NCI-H1694 treated with DMSO at 0.1 percent for 48 hours (cell line): Measurements from ENCODE around the gene NDUFS5.
"Not testable (repeated sequence)": the region's sequence is repeated elsewhere in the genome, so short reads cannot be mapped to it uniquely, and the experiment has no call there.

Experiments used
- DNase-seq: peaks from one replicate; lab custom pipeline; 2025; lab: John Stamatoyannopoulos, UW

Gene NDUFS5

GRCh38 chr1:39026051-39026865 lies at the start of gene NDUFS5:
Gene NDUFS5, plus strand, starts transcription at chr1:39026350. Its CDS starts 2,375 bp downstream, at chr1:39028725.
- peak; percentile 76 for DNase-seq

- not testable (repeated sequence) for DNase-seq
These were observed 48.5 kb upstream of the NDUFS5 start for GRCh38 chr1:38977399-38978244.

- not testable (repeated sequence) for DNase-seq
These were observed 48.0 kb upstream of the NDUFS5 start for GRCh38 chr1:38978245-38978542.

GRCh38 chr1:38979380-38979779 lies 46.8 kb upstream of the NDUFS5 start:
- not testable (repeated sequence) for DNase-seq

- no peak for DNase-seq
These were observed 36.2 kb upstream of the NDUFS5 start for GRCh38 chr1:38989979-38990378.

DNA sequence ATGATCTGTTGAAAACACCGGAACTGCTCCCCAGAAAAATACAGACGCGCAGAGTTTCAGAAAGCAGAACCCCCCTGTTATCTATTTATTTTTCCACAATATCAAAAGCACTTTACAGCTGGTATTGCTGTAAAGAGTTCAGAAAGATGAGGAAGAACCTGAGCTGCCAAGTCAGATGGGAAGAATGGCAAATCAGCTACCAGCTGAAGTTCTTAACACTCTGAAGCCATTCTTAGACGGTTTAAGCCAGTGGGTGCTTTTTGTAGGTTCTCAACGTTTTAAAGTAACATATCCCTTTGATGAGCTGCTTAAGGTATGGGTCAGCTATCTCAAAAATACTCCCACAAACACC lies 35.8 kb upstream of the NDUFS5 start:
- no peak for DNase-seq

DNA sequence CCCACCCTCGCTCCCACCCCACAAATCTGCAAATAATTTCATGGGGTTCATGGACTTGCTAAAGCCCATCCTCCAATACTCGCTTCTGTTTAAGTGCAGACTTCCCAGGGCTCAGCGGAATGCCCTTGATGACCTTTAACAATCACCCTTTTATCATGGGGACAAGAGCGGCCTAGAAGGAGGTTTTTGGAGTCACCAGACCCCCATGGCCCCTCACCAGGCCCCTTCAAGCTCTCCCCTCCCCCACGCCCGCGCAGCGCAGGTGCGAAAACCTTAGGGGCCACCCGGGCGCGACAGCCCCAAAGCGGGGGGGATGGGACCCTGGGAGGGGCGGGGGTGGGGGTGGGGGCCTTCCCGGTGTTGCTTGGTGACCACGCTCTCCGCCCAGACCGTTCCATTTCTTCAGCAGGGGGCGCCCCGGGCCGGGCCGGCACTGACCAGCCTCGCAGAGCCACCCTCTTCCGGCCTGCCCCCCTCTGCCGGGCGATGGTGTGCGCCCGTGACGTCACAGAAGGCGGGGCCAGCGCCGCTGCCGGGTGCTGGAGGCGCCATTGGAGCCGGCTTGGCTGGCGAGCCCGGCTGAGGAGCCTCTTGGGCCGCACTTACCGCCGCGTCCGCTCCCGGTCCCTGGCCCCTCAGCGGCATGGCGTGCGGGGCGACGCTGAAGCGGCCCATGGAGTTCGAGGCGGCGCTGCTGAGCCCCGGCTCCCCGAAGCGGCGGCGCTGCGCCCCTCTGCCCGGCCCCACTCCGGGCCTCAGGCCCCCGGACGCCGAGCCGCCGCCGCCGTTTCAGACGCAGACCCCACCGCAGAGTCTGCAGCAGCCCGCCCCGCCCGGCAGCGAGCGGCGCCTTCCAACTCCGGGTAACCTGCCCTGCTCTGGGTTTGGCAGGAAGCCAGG lies 35.2 kb upstream of the NDUFS5 start, which contains the start of gene AKIRIN1:
Gene AKIRIN1, plus strand, starts transcription at position 539 of the 900 bp plus-strand sequence. Its CDS starts 105 bp downstream, at position 644.
- peak; percentile 75 for DNase-seq

DNA sequence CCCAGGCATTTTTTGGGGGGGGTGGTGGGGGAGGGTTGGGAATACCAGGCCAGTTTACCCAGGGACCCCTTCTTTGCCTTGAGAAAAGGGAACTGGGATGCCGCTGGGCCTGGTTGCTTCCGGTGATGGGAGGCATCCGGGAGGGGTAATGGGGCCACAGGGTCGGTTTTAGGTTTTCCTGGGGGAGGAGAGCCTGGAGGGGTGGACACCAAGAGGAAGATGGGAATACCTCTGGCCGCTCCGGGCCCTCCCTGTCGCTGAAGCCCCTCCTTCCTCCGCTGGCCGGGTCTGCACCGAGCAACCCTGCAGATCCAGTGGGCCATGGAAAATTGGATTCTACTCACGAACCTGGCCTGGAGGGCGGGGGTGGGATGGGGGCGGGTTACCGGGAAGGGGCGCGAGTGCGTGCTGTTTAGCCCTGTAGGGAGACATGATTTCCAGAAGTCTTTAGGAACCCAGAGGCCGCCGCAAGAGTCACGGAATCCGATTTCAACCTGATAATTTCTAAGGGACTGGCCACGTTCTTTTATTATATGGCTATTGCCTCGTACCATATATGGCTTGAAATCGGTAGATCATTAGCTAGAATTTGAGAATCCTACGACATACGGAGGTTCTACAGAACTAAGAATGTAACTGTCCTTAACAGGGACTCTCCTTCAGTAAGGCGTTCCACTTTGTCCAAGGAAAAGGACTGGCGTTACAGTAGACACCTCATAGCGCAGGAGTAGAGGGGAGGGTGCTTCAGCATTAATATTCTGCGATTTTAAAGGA lies 34.3 kb upstream of the NDUFS5 start:
- no peak for DNase-seq

GRCh38 chr1:38992412-38993111 lies 33.6 kb upstream of the NDUFS5 start:
- DNase-seq = no peak

GRCh38 chr1:38994196-38994595 lies 32.0 kb upstream of the NDUFS5 start:
- DNase-seq = no peak

GRCh38 chr1:38997034-38997900 lies 28.9 kb upstream of the NDUFS5 start:
- DNase-seq = no peak

DNA sequence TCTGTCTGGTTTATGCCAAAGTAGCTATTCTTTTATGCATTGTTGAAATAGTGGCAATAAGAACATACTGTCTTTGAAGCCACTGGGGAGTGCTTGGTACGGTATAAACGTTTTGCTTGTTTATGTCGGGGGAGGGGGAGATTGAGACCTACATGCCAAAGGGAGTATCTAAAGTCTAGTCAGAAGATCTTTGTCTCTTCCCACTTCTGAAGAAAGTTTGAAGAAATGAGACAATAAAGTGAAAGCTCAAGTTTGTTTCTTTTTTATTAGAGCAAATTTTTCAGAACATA lies 28.3 kb upstream of the NDUFS5 start:
- DNase-seq = no peak

DNA sequence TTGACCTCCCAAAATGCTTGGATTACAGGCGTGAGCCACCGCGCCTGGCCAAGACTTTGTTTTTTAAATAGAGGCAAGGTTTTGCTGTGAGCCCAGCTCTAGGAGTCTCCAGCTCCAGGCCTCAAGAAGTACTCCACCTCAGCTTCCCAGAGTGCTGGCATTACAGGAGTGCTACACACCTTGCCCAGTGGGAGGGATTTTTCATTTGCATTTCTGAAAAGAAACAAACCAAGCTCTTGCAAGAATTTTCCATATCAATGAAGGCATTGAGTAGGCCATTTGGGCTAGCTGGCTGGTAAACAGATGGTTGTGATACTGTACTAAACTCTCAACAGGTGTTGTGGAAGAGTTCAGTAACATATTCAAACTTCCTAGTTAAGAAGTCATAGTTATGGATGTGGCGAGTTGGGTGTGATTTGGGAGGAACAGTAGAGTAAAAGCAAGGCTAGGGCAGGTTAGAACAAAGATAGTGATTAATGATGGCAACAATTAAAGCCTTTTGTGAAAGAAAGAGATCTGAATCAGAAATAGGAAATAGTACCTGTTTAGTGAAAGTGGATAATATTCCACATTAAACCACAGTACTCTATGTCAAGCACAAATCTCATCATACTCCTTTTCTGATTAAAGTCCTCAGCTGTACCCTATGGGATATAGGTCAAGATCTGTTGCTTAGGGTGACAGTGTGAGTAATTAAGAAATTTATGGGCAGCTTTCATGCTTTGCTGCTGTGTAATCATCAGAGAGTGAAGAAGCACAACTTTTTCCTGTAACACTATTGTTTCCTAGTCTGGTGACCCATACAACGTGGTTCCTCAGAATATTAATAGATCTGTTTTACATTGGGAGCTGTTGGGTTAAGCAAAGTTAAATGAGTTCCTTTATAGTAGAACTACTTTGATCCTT lies 24.4 kb upstream of the NDUFS5 start:
- DNase-seq = no peak

DNA sequence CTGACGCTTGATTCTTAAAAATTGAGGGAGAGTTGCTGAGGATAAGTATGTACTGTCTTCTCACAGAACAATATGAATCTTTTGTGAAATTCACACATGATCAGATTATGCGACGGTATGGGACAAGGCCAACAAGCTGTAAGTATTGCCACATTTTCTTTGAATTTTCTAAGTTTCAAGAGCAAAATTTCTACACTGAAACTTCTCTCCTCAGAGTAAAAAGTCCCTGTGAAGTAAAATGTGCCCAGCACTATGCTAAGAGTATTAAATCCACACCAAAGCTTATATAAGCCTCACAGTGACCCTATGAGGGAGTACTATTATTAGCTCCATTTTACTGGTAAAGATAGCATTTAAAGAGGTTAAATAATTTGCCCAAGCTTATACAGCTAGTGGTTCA lies 22.9 kb upstream of the NDUFS5 start:
- DNase-seq = no peak

- no peak for DNase-seq
These were observed 22.4 kb upstream of the NDUFS5 start for GRCh38 chr1:39003794-39004193.

DNA sequence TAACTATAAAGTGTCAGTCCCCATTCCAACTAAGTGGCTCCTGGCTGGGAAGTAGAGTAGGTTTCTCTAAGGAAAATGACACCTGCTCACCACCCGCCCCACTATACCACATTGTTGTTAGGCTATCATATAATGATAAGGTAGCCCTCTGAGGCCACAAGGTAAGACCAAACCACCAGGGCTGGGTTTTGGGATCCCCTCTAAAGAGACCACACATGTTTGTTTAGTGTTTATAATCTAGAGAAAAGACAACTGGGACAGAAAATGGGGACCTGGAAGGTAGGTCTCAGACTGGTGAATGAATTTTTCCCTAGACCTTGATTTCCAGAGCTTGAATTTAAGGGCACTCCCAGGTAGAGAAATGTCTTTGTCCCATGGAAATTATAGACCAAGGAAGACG lies 19.9 kb upstream of the NDUFS5 start:
- no peak for DNase-seq

DNA sequence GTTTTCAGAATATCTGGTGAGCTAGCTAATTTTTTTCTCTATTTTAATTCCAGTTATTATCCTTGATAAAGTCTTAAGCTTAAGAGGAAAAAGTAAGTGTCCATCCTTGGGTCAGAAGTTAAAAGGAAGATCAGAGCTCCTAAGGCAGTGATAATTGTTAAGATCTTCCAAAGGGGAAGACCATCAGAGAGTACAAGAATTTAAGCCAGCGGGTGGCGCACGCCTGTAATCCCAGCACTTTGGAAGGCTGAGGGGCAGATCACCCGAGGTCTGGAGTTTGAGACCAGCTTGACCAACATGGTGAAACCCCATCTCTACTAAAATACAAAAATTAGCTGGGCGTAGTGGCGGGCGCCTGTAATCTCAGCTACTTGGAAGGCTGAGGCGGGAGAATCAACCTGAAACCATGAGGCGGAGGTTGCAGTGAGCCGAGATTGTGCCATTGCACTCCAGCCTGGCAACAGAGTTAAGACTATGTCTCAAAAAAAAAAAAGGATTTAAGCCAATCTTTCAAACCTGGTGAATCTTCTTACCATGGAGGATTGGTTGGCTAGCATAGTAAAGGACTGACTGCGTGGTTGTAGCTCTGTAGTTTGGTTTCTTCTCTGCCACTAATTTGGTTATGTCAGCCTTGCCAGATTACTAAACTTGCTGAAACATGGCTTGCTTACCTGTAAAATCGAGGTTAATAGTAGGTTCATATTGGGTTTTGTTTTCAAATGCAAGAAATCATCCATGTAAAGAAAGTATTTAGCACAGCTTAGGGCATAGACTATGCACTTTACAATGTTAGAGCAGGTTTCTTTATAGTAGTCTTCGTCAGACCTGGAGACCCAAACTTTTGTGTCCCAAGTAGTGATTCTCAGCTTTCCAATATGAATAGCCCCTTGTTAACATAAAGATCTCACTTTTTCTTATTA lies 19.2 kb upstream of the NDUFS5 start:
- DNase-seq = no peak

DNA sequence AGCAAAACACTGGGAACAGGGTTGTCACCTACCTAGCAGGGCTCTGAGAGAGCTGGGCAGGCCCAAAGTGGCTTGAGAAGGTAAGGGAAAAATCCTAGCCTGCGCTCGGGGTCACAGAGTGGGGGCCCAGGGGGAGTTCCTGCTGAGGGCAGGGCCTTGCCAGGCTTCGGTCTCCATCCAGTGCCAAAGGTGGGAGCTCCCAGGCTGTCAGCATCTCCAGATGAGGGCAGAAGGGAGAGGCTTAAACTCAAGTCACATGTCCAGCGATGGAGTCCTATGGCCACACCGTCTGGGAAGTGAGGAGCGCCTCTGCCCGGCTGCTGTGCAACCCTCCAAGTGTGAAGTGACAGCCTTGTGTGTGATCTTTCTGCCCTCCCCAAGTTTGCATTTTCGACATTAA lies 11.2 kb upstream of the NDUFS5 start:
- DNase-seq = not testable (repeated sequence)
